Spleen (tissue), 11 donors: ENCODE results near the gene NPPB. TPM values are rescaled to one million over a fixed set of nuclear protein-coding genes. Genes with fewer than 3 reads are reported as not detected.

Experiments used
- DNase-seq: peaks from one replicate; pipeline ENCODE4 v3.0.0-alpha.2; 2020
- H3K27ac ChIP-seq, 8 donors: fragments of 200-600 bp; sonication (generic) in 7 of 8; 1 replicate in 4 of 8; 2 replicates in 4 of 8; pipeline versions ENCODE4 v1.5.0 to v1.8.0; 2016 to 2021; ENCODE audit warnings: inconsistent platforms in 4 of 8, mild to moderate bottlenecking in 4 of 8, moderate library complexity in 1 of 8
- H3K27me3 ChIP-seq, 7 donors: fragments of 200-600 bp; sonication (generic) in 6 of 7; replicated peaks in 1 of 7; 1 replicate in 4 of 7; 2 replicates in 3 of 7; pipeline versions ENCODE4 v1.5.0 to v1.8.0; 2016 to 2021; ENCODE audit warnings: inconsistent platforms in 3 of 7, mild to moderate bottlenecking in 1 of 7
- H3K36me3 ChIP-seq, 6 donors: fragments of 200-600 bp; sonication (generic) in 5 of 6; 1 replicate in 4 of 6; 2 replicates in 2 of 6; pipeline versions ENCODE4 v1.5.0 to v1.8.0; 2016 to 2021; ENCODE audit warnings: inconsistent platforms in 2 of 6
- H3K4me1 ChIP-seq, 6 donors: fragments of 200-600 bp; sonication (generic) in 5 of 6; 1 replicate in 3 of 6; 2 replicates in 3 of 6; pipeline versions ENCODE4 v1.5.0 to v1.8.0; 2016 to 2021; ENCODE audit warnings: inconsistent platforms in 3 of 6
- H3K4me3 ChIP-seq, 8 donors: fragments of 200-600 bp; sonication (generic) in 7 of 8; 1 replicate in 4 of 8; 2 replicates in 4 of 8; pipeline versions ENCODE4 v1.5.0 to v1.8.0; 2016 to 2021; ENCODE audit warnings: inconsistent platforms in 4 of 8, mild to moderate bottlenecking in 4 of 8, moderate library complexity in 2 of 8
- H3K9me3 ChIP-seq, 8 donors: fragments of 200-600 bp; sonication (generic) in 7 of 8; 1 replicate in 4 of 8; 2 replicates in 4 of 8; pipeline versions ENCODE4 v1.5.0 to v1.8.0; 2016 to 2021; ENCODE audit warnings: inconsistent platforms in 4 of 8
- POLR2A ChIP-seq, 3 donors: fragments of 450-650 bp; IDR thresholded peaks; one replicate each; pipeline ENCODE4 v1.5.1; 2017; ENCODE audit warnings: antibody characterized with exemption in 3 of 3, mild to moderate bottlenecking in 1 of 3
- POLR2AphosphoS5 ChIP-seq, 3 donors: sonication (generic); formaldehyde crosslinking; IDR thresholded peaks; one replicate each; pipeline ENCODE4 v1.5.1; 2017; ENCODE audit warnings: antibody characterized with exemption in 3 of 3
- WGBS, 5 donors: extraction: QIAGEN DNeasy Blood & Tissue Kit in 3 of 5; methylation state at CpG; one replicate each; pipeline versions ENCODE4 v1.1.5 to v1.1.7; 2013 to 2018; 5-methylcytosine and 5-hydroxymethylcytosine counted together
- intact Hi-C: fragments of 100-400 bp; cut with DNase I; formaldehyde crosslinking; loops from one replicate; pipeline ENCODE4 v1.15.0; 2023; ENCODE audit warnings: low total_unique reads
- polyA plus RNA-seq, 3 donors: library from polyadenylated mRNA; stranded (reverse); fragments of 200-250 nt; gene quantifications; one replicate each; pipeline ENCODE4 v1.2.1, GENCODE V29; 2013
- small RNA-seq, 4 donors: library from RNA; depleted of rRNA; stranded (forward); fragments of <200 nt; gene quantifications; one replicate each; pipeline ENCODE3, GENCODE V24; 2016
- total RNA-seq, 7 donors: library from RNA; depleted of rRNA in 3 of 7; stranded (reverse); fragments of >200 nt in 3 of 7; fragmentation: NEBNext Ultra II Directional in 4 of 7; extraction: Animal tissue kit (Norgen Biotek cat#: 25700) in 4 of 7; gene quantifications; one replicate each; pipeline versions ENCODE4 v1.1.0 to v1.2.1, GENCODE V29; 2016 to 2021
- TF ChIP-seq, protein P1 (sequence below), 11 experiments: fragments of 200-600 bp in 7 of 11; fragments of 450-650 bp in 4 of 11; sonication (generic) in 4 of 11; IDR thresholded peaks in 8 of 11; conservative IDR thresholded peaks in 3 of 11; 1 replicate in 7 of 11; 2 replicates in 4 of 11; pipeline versions ENCODE4 v1.4.0 to v1.8.0; 2016 to 2021; ENCODE audit warnings: antibody characterized with exemption in 11 of 11, inconsistent platforms in 4 of 11, mild to moderate bottlenecking in 1 of 11
- donor health status: healthy with polysubstance abuse.
- donor health status: DM: no; HTN: no; CAD: no; lungs with moderate emphysema.
- donor health status: DM: no; HTN: no; CAD: no.
- donor health status: Bipolar disorder and iron deficiency.
- donor health status: healthy.
- donor health status: DM: no; HTN: no; CAD: no.
- donor health status: DM: yes; HTN: yes; CAD: no.

The NPPB gene
- total and polyA plus RNA-seq, 10 donors, result 0.38 to 0.80 (median 0.57) TPM; not detected in 7

DNA sequence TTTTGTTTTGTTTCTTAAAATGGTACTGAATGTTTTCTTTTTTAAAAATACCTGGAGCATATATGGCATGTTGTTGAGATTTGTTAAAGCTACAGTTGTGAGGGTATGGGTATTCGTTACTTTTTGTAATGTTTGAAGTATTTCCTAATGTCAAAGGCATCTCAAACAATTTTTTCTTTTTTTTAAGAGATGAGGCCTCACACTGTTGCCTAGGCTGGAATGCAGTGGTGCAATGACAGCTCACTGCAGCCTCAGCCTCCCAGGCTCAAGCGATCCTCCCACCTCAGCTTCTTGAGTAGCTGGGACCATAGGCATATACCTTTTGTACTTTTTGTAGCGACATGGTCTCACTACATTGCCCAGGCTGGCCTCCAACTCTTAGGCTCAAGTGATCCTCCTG lies 36.7 kb downstream of the NPPB start:
- peaks cover 4 to 100% (median 92%) of the 10 kb centered on the region in 6 donors for H3K36me3 ChIP-seq
- H3K27me3 ChIP-seq, result no peaks in the 10 kb centered on the region
- H3K9me3 ChIP-seq, result no peaks in the 10 kb centered on the region
- no peak overlapping the region for H3K27ac ChIP-seq
- WGBS, 5 donors, result 91 to 98% (median 94%) methylated on average over 3 of the region's 3 CpGs
- H3K4me1 ChIP-seq, result no peaks in the 10 kb centered on the region
- no peak for DNase-seq
- TF ChIP-seq, protein P1, sequence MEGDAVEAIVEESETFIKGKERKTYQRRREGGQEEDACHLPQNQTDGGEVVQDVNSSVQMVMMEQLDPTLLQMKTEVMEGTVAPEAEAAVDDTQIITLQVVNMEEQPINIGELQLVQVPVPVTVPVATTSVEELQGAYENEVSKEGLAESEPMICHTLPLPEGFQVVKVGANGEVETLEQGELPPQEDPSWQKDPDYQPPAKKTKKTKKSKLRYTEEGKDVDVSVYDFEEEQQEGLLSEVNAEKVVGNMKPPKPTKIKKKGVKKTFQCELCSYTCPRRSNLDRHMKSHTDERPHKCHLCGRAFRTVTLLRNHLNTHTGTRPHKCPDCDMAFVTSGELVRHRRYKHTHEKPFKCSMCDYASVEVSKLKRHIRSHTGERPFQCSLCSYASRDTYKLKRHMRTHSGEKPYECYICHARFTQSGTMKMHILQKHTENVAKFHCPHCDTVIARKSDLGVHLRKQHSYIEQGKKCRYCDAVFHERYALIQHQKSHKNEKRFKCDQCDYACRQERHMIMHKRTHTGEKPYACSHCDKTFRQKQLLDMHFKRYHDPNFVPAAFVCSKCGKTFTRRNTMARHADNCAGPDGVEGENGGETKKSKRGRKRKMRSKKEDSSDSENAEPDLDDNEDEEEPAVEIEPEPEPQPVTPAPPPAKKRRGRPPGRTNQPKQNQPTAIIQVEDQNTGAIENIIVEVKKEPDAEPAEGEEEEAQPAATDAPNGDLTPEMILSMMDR (IDR thresholded peaks at IDR 0.05 in 8 of 11, conservative IDR thresholded peaks at IDR 0.05 in 3 of 11), result no peak
- no peak for TF ChIP-seq POLR2AphosphoS5 (IDR thresholded peaks at IDR 0.05)
- TF ChIP-seq POLR2A (IDR thresholded peaks at IDR 0.05), result no peak
- H3K4me3 ChIP-seq, result no peak overlapping the region
- intact Hi-C loops, result no loop called here

DNA sequence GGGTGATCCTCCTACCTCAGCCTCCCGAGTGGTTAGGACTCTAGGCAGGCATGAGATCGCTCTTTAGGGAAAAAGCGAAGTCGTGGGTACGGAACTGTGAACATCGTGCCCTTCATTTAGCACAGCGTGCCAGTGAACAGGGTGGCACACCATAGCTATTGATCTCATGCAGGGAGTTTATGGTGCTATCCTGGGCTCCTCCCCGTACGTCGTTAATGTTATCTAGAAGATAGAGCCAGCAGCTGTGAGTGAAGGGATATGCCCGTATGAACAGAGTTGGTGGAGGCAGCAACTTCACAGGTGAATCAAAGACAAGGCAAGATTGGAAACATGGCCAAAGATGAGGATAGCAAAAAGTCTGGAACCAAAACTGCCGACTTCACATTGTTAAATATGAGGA lies 41.6 kb downstream of the NPPB start:
- no peak overlapping the region for H3K4me3 ChIP-seq
- intact Hi-C loops, result no loop called here
- H3K4me1 ChIP-seq, result peaks cover 0 to 40% (median 22%) of the 10 kb centered on the region in 6 donors
- no peak for DNase-seq
- H3K27me3 ChIP-seq, result no peaks in the 10 kb centered on the region
- H3K9me3 ChIP-seq, result no peaks in the 10 kb centered on the region
- TF ChIP-seq POLR2AphosphoS5 (IDR thresholded peaks at IDR 0.05) (no peak), POLR2A (IDR thresholded peaks at IDR 0.05) (no peak)
- TF ChIP-seq, protein P1 (IDR thresholded peaks at IDR 0.05 in 8 of 11, conservative IDR thresholded peaks at IDR 0.05 in 3 of 11), result no peak
- H3K27ac ChIP-seq, result no peak overlapping the region
- 95 to 98% (median 96%) methylated on average over 12 of the region's 12 CpGs for WGBS, 5 donors
- peaks cover 0 to 84% (median 61%) of the 10 kb centered on the region in 6 donors for H3K36me3 ChIP-seq

GRCh38 chr1:11813021-11813420 lies 45.7 kb downstream of the NPPB start:
- intact Hi-C loops, result no loop called here
- no peak for DNase-seq
- TF ChIP-seq POLR2A (IDR thresholded peaks at IDR 0.05) (no peak), POLR2AphosphoS5 (IDR thresholded peaks at IDR 0.05) (no peak)
- TF ChIP-seq, protein P1 (IDR thresholded peaks at IDR 0.05 in 8 of 11, conservative IDR thresholded peaks at IDR 0.05 in 3 of 11), result no peak
- Histone ChIP-seq H3K27ac (peak overlapping the region in 1 of 8 donors; percentile 85), H3K4me1 (peaks cover 0 to 74% (median 37%) of the 10 kb centered on the region in 6 donors), H3K4me3 (no peak overlapping the region), H3K9me3 (no peaks in the 10 kb centered on the region), H3K27me3 (no peaks in the 10 kb centered on the region), H3K36me3 (peaks cover 0 to 78% (median 43%) of the 10 kb centered on the region in 6 donors)
- 62 to 85% (median 77%) methylated on average over 5 of the region's 5 CpGs for whole genome bisulfite sequencing, 5 donors

Small RNA genes lying within 50 kb of the gene (small RNA-seq; reads per million reads assigned to genes)
- gene RF02156 (0 reads per million in 4 donors), gene RF02157 (0 reads per million in 4 donors), gene RF02158 (0 reads per million in 4 donors)

Other genes with a start within 250 kb of the NPPB start
- gene FBXO2, start 204.5 kb downstream of the NPPB start, total RNA-seq, result 1 to 10 TPM; 2.1 to 6.7 (median 4.5) TPM
- gene FBXO2, start 204.5 kb downstream of the NPPB start, polyA plus RNA-seq, result 1 to 10 TPM; 3.8 to 5.8 (median 5.8) TPM
- gene FBXO44, start 204.1 kb downstream of the NPPB start, total RNA-seq, result 10 to 100 TPM; 15.3 to 30.5 (median 21.6) TPM
- gene FBXO44, start 204.1 kb downstream of the NPPB start, polyA plus RNA-seq, result 10 to 100 TPM; 27.9 to 39.4 (median 37.1) TPM
- 10 to 100 TPM in 6 of 7 donors, 1 to 10 TPM in 1; 8.1 to 21.2 (median 14.5) TPM for gene FBXO6, start 194.7 kb downstream of the NPPB start, total RNA-seq
- 10 to 100 TPM; 13.1 to 19.5 (median 16.5) TPM for gene FBXO6, start 194.7 kb downstream of the NPPB start, polyA plus RNA-seq
- gene MAD2L2, start 177.8 kb downstream of the NPPB start, total RNA-seq, result 10 to 100 TPM; 22.7 to 41.0 (median 29.8) TPM
- 10 to 100 TPM; 30.8 to 42.1 (median 37.2) TPM for gene MAD2L2, start 177.8 kb downstream of the NPPB start, polyA plus RNA-seq
- gene DRAXIN, start 167.2 kb downstream of the NPPB start, total RNA-seq, result under 1 TPM in 4 of 7 donors, not detected in 3; 0.09 to 0.37 (median 0.17) TPM
- gene DRAXIN, start 167.2 kb downstream of the NPPB start, polyA plus RNA-seq, result under 1 TPM; 0.04 to 0.10 (median 0.06) TPM
- gene AGTRAP, start 122.8 kb downstream of the NPPB start, total RNA-seq, result 100 to 1,000 TPM in 2 of 7 donors, 10 to 100 TPM in 5; 48.5 to 120 (median 64.2) TPM
- gene AGTRAP, start 122.8 kb downstream of the NPPB start, polyA plus RNA-seq, result 10 to 100 TPM; 40.8 to 54.7 (median 50.5) TPM
- gene C1orf167, start 96.8 kb downstream of the NPPB start, total RNA-seq, result 1 to 10 TPM in 1 of 7 donors, under 1 TPM in 5, not detected in 1; 0.74 to 4.8 (median 0.86) TPM
- gene C1orf167, start 96.8 kb downstream of the NPPB start, polyA plus RNA-seq, result 1 to 10 TPM in 2 of 3 donors, under 1 TPM in 1; 0.96 to 1.7 (median 1.7) TPM
- gene MTHFR, start 53.0 kb downstream of the NPPB start, total RNA-seq, result 10 to 100 TPM; 46.5 to 79.8 (median 76.0) TPM
- gene MTHFR, start 53.0 kb downstream of the NPPB start, polyA plus RNA-seq, result 10 to 100 TPM in 1 of 3 donors, 1 to 10 TPM in 2; 6.7 to 23.4 (median 8.3) TPM
- gene CLCN6, start 52.8 kb downstream of the NPPB start, total RNA-seq, result 10 to 100 TPM; 21.2 to 34.4 (median 27.9) TPM
- 10 to 100 TPM in 2 of 3 donors, 1 to 10 TPM in 1; 6.3 to 13.5 (median 12.4) TPM for gene CLCN6, start 52.8 kb downstream of the NPPB start, polyA plus RNA-seq
- gene NPPA, start 11.2 kb downstream of the NPPB start, total RNA-seq, result 1 to 10 TPM in 1 of 7 donors, not detected in 6; 2.6 TPM
- gene NPPA, start 11.2 kb downstream of the NPPB start, polyA plus RNA-seq, result 1 to 10 TPM in 1 of 3 donors, under 1 TPM in 2; 0.22 to 2.9 (median 0.24) TPM
- gene KIAA2013, start 67.5 kb upstream of the NPPB start, total RNA-seq, result 10 to 100 TPM; 39.0 to 93.0 (median 45.8) TPM
- 10 to 100 TPM; 20.7 to 36.2 (median 26.5) TPM for gene KIAA2013, start 67.5 kb upstream of the NPPB start, polyA plus RNA-seq
- gene PLOD1, start 75.8 kb upstream of the NPPB start, total RNA-seq, result 10 to 100 TPM; 40.0 to 53.4 (median 46.4) TPM
- gene PLOD1, start 75.8 kb upstream of the NPPB start, polyA plus RNA-seq, result 10 to 100 TPM; 11.6 to 19.7 (median 14.5) TPM
- gene MFN2, start 121.5 kb upstream of the NPPB start, total RNA-seq, result 10 to 100 TPM; 47.3 to 69.6 (median 62.9) TPM
- 10 to 100 TPM; 14.8 to 28.1 (median 16.2) TPM for gene MFN2, start 121.5 kb upstream of the NPPB start, polyA plus RNA-seq
- 10 to 100 TPM; 33.2 to 65.5 (median 46.5) TPM for gene MIIP, start 160.6 kb upstream of the NPPB start, total RNA-seq
- gene MIIP, start 160.6 kb upstream of the NPPB start, polyA plus RNA-seq, result 100 to 1,000 TPM in 1 of 3 donors, 10 to 100 TPM in 2; 38.0 to 109 (median 97.2) TPM
- 1 to 10 TPM; 1.3 to 7.6 (median 2.2) TPM for gene TNFRSF8, start 204.4 kb upstream of the NPPB start, total RNA-seq
- gene TNFRSF8, start 204.4 kb upstream of the NPPB start, polyA plus RNA-seq, result 1 to 10 TPM; 1.7 to 2.0 (median 1.9) TPM